ENCODE measurements around the gene ILF2. TPM values are rescaled to one million over a fixed set of nuclear protein-coding genes. Genes with fewer than 3 reads are reported as not detected.

The ILF2 gene

DNA sequence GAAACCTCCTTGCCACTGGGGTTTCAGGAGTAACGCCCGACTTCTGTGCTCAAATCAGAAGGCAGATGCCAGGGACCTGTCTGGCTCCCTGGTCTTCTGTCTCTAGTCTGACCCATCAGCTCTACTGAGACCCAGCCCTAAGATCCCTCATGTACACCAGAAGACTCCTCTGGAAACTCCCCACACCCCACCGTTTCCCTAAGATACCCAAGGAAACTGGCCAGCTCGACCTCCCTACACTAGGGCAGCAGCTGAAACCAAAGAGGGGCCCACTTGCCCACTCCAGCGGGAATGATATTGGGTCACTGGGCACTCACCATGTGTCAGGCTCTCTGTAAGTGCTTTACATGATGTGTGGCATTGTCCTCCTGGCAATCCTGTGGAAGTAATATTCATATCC, 57.4 kb downstream of the ILF2 start:
- H3K27ac ChIP-seq (replicated peaks): no peak overlapping the region
- DNase-seq (ENCODE audit: low read depth in 1 of 2, low spot score in 1 of 2): no peak
- TF ChIP-seq SPI1 (IDR thresholded peaks at IDR 0.05; ENCODE audit: borderline replicate concordance, low read depth): no peak
- H3K4me3 ChIP-seq (replicated peaks; ENCODE audit: insufficient read depth, low read length): no peak overlapping the region
- no peaks in the 10 kb centered on the region for H3K27me3 ChIP-seq (ENCODE audit: insufficient read depth, poor library complexity, severe bottlenecking)

DNA sequence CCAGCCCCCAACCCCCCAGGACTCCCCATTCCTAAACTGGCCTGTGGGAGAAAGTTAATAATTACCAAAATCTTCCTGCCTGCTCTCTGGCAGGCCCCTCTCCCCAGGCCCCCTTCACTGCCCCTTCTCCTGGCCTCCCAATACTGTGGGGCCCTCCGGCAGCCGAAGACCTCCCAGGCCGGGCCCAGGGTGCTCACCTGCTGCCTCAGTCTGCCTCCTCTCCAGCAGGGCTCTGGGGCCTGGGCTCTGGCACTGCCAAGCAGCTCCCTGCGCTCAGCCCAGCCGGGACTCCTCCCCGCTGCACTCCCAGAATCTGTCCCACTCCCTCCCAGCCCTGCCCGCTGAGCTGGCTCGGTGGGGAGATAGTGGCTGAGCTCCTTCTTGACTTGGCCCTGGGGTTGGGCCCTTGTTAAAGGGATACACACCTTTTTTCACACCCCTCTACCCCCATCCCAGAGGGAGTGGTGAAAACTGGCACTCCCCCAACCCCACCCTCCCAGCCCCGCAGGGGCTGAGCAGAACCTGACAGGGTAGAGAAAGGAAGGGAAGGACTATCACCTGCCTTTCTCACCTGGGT, 58.0 kb downstream of the ILF2 start, which contains the start of gene S100A16:
S100A16 (minus strand) TSS at position 383 of the 577 bp plus-strand sequence. CDS start 4,986 bp downstream, outside the sequence.
- H3K4me3 ChIP-seq (replicated peaks; ENCODE audit: insufficient read depth, low read length): no peak within 1 kb of the TSS
- TF ChIP-seq SPI1 (IDR thresholded peaks at IDR 0.05; ENCODE audit: borderline replicate concordance, low read depth) (no peak), GABPA (IDR thresholded peaks at IDR 0.05; ENCODE audit: low read depth) (no peak), POLR2AphosphoS5 (IDR thresholded peaks at IDR 0.05; ENCODE audit: low read depth) (no peak)
- TF ChIP-seq, protein P1, sequence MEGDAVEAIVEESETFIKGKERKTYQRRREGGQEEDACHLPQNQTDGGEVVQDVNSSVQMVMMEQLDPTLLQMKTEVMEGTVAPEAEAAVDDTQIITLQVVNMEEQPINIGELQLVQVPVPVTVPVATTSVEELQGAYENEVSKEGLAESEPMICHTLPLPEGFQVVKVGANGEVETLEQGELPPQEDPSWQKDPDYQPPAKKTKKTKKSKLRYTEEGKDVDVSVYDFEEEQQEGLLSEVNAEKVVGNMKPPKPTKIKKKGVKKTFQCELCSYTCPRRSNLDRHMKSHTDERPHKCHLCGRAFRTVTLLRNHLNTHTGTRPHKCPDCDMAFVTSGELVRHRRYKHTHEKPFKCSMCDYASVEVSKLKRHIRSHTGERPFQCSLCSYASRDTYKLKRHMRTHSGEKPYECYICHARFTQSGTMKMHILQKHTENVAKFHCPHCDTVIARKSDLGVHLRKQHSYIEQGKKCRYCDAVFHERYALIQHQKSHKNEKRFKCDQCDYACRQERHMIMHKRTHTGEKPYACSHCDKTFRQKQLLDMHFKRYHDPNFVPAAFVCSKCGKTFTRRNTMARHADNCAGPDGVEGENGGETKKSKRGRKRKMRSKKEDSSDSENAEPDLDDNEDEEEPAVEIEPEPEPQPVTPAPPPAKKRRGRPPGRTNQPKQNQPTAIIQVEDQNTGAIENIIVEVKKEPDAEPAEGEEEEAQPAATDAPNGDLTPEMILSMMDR (IDR thresholded peaks at IDR 0.05; ENCODE audit: insufficient read depth, low read length): no peak
- TF ChIP-seq, protein P2, sequence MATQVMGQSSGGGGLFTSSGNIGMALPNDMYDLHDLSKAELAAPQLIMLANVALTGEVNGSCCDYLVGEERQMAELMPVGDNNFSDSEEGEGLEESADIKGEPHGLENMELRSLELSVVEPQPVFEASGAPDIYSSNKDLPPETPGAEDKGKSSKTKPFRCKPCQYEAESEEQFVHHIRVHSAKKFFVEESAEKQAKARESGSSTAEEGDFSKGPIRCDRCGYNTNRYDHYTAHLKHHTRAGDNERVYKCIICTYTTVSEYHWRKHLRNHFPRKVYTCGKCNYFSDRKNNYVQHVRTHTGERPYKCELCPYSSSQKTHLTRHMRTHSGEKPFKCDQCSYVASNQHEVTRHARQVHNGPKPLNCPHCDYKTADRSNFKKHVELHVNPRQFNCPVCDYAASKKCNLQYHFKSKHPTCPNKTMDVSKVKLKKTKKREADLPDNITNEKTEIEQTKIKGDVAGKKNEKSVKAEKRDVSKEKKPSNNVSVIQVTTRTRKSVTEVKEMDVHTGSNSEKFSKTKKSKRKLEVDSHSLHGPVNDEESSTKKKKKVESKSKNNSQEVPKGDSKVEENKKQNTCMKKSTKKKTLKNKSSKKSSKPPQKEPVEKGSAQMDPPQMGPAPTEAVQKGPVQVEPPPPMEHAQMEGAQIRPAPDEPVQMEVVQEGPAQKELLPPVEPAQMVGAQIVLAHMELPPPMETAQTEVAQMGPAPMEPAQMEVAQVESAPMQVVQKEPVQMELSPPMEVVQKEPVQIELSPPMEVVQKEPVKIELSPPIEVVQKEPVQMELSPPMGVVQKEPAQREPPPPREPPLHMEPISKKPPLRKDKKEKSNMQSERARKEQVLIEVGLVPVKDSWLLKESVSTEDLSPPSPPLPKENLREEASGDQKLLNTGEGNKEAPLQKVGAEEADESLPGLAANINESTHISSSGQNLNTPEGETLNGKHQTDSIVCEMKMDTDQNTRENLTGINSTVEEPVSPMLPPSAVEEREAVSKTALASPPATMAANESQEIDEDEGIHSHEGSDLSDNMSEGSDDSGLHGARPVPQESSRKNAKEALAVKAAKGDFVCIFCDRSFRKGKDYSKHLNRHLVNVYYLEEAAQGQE (IDR thresholded peaks at IDR 0.05; ENCODE audit: insufficient replicate concordance, low read depth): no peak
- no peak within 1 kb of the TSS for H3K27ac ChIP-seq (replicated peaks)
- no peak for DNase-seq (ENCODE audit: low read depth in 1 of 2, low spot score in 1 of 2)
- H3K27me3 ChIP-seq (ENCODE audit: insufficient read depth, poor library complexity, severe bottlenecking): no peaks in the 10 kb centered on the region

DNA sequence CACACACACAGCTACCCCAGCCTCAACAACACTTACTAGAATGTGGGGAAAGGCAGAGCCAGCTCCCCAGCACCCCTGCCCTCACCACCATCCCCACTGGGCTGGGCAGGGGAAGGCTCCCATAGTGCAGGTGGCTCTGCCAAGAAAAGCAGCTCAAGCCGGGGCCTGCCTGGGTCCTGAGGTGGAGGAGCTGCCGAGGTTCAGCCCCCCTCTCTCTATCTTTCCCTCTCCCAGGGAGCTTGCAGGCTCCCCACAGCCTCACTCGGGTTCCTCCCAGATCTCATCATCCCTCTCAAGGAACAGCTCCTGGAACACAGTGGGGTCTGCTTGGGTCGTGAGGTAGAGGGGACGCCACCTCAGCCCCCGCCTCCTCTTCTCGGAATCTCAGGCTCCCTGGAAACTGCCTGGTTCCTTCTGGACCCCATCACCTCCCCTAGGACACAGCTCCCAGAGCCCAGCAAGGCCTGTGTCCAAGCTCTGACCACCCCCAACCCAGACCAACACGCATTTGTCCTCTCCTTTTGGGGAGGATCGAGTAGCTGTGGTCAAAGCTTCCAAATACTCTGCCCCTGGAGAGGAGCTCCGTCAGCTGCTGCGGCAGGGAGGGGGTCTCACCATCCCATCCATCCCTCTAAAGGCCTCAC, 58.6 kb downstream of the ILF2 start:
- no peak overlapping the region for H3K4me3 ChIP-seq (replicated peaks; ENCODE audit: insufficient read depth, low read length)
- DNase-seq (ENCODE audit: low read depth in 1 of 2, low spot score in 1 of 2): no peak
- H3K27ac ChIP-seq (replicated peaks): no peak overlapping the region
- no peaks in the 10 kb centered on the region for H3K27me3 ChIP-seq (ENCODE audit: insufficient read depth, poor library complexity, severe bottlenecking)
- TF ChIP-seq SPI1 (IDR thresholded peaks at IDR 0.05; ENCODE audit: borderline replicate concordance, low read depth) (no peak), GABPA (IDR thresholded peaks at IDR 0.05; ENCODE audit: low read depth) (no peak), POLR2AphosphoS5 (IDR thresholded peaks at IDR 0.05; ENCODE audit: low read depth) (no peak)
- TF ChIP-seq, protein P2 (IDR thresholded peaks at IDR 0.05; ENCODE audit: insufficient replicate concordance, low read depth): no peak
- TF ChIP-seq, protein P1 (IDR thresholded peaks at IDR 0.05; ENCODE audit: insufficient read depth, low read length): no peak

Small RNAs within 50 kb of the gene (microRNA-seq; reads per million reads assigned to microRNA genes)
- not detected for gene MIR8083
